ENCODE measurements around the gene SULT4A1.

- TF ChIP-seq, protein P1, sequence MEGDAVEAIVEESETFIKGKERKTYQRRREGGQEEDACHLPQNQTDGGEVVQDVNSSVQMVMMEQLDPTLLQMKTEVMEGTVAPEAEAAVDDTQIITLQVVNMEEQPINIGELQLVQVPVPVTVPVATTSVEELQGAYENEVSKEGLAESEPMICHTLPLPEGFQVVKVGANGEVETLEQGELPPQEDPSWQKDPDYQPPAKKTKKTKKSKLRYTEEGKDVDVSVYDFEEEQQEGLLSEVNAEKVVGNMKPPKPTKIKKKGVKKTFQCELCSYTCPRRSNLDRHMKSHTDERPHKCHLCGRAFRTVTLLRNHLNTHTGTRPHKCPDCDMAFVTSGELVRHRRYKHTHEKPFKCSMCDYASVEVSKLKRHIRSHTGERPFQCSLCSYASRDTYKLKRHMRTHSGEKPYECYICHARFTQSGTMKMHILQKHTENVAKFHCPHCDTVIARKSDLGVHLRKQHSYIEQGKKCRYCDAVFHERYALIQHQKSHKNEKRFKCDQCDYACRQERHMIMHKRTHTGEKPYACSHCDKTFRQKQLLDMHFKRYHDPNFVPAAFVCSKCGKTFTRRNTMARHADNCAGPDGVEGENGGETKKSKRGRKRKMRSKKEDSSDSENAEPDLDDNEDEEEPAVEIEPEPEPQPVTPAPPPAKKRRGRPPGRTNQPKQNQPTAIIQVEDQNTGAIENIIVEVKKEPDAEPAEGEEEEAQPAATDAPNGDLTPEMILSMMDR (IDR thresholded peaks at IDR 0.05) = no peak
- TF ChIP-seq POLR2A (IDR thresholded peaks at IDR 0.05) (no peak), EP300 (IDR thresholded peaks at IDR 0.05) (no peak)
Measured at GRCh38 chr22:43883719-43884415, 21.6 kb upstream of the SULT4A1 start.
